SK-N-SH (cell line): ENCODE data around the gene SLC23A1. TPM values are rescaled to one million over a fixed set of nuclear protein-coding genes. Genes with fewer than 3 reads are reported as not detected.

Experiments used
- CTCF ChIA-PET: fragments of 300-600, 350-600 bp; formaldehyde crosslinking; extraction: SDS; loops from one replicate; lab custom pipeline; 2021; lab: Yijun Ruan, JAX
- POLR2A ChIA-PET: fragments of 350-600 bp; sonication (Branson Sonifier 250); formaldehyde crosslinking; extraction: SDS; loops from one replicate; lab custom pipeline; 2020; ENCODE audit warnings: antibody characterized with exemption, inconsistent platforms; lab: Yijun Ruan, JAX
- DNase-seq: peaks from one replicate; pipeline ENCODE4 v3.0.0; 2012
- H2AFZ ChIP-seq: fragments of 200-600 bp; sonication (generic); 2 replicates; pipeline ENCODE4 v1.8.1; 2016; ENCODE audit warnings: antibody characterized with exemption, mild to moderate bottlenecking, low read depth
- H3F3A ChIP-seq: fragments of 200-600 bp; sonication (generic); replicated peaks from 2 replicates; pipeline ENCODE3; 2016; ENCODE audit warnings: antibody characterized with exemption, mild to moderate bottlenecking; ENCODE audit not compliant: insufficient read depth
- H3K27ac ChIP-seq, 2 experiments: fragments of 200-500 bp in 1 of 2; fragments of 200-600 bp in 1 of 2; sonication (Bioruptor generic) in 1 of 2; sonication (generic), shearing (Covaris generic) in 1 of 2; 2 replicates each; pipeline versions ENCODE4 v1.5.1 to v1.6.1; 2014 to 2016; ENCODE audit warnings: low read depth in 2 of 2, inconsistent platforms in 1 of 2, low read length in 1 of 2, mild to moderate bottlenecking in 1 of 2, mixed read lengths in 1 of 2
- H3K27me3 ChIP-seq: fragments of 200-600 bp; sonication (generic), shearing (Covaris generic); 2 replicates; pipeline ENCODE4 v1.6.1; 2016; ENCODE audit warnings: mixed run types; ENCODE audit not compliant: insufficient read depth
- H3K36me3 ChIP-seq, 2 experiments: fragments of 200-500 bp in 1 of 2; fragments of 200-600 bp in 1 of 2; sonication (Bioruptor generic) in 1 of 2; sonication (generic) in 1 of 2; replicated peaks in 1 of 2; 2 replicates each; pipeline versions ENCODE3 to v1.5.1; 2014 to 2016; ENCODE audit warnings: low read length in 1 of 2, mild to moderate bottlenecking in 1 of 2; ENCODE audit not compliant: insufficient read depth in 2 of 2, control insufficient read depth in 1 of 2
- H3K4me1 ChIP-seq, 2 experiments: fragments of 200-500 bp in 1 of 2; fragments of 200-600 bp in 1 of 2; sonication (Bioruptor generic) in 1 of 2; sonication (generic), shearing (Covaris generic) in 1 of 2; 2 replicates each; pipeline versions ENCODE4 v1.5.1 to v1.6.1; 2014 to 2016; ENCODE audit warnings: low read depth in 1 of 2, low read length in 1 of 2, mixed run types in 1 of 2; ENCODE audit not compliant: insufficient read depth in 2 of 2, control insufficient read depth in 1 of 2
- H3K4me2 ChIP-seq: fragments of 200-600 bp; sonication (generic), shearing (Covaris generic); 2 replicates; pipeline ENCODE4 v1.6.1; 2017; ENCODE audit warnings: mixed run types
- H3K4me3 ChIP-seq, 2 experiments: fragments of 200-500 bp in 1 of 2; fragments of 200-600 bp in 1 of 2; sonication (Bioruptor generic) in 1 of 2; sonication (generic), shearing (Covaris generic) in 1 of 2; 2 replicates each; pipeline versions ENCODE4 v1.5.1 to v1.8.1; 2014 to 2016; ENCODE audit warnings: low read depth in 2 of 2, inconsistent platforms in 1 of 2, low read length in 1 of 2, mild to moderate bottlenecking in 1 of 2, mixed read lengths in 1 of 2, moderate library complexity in 1 of 2
- H3K79me2 ChIP-seq: fragments of 200-600 bp; sonication (generic); 2 replicates; pipeline ENCODE4 v1.8.1; 2017; ENCODE audit warnings: mild to moderate bottlenecking; ENCODE audit not compliant: insufficient read depth
- H3K9ac ChIP-seq: fragments of 200-600 bp; sonication (generic); 2 replicates; pipeline ENCODE4 v1.6.1; 2017; ENCODE audit warnings: mixed run types
- H3K9me2 ChIP-seq: fragments of 200-600 bp; sonication (generic); 2 replicates; pipeline ENCODE4 v1.6.1; 2017; ENCODE audit warnings: mixed run types
- H3K9me3 ChIP-seq: fragments of 200-600 bp; sonication (generic); 2 replicates; pipeline ENCODE4 v1.6.1; 2017; ENCODE audit warnings: mixed run types, mild to moderate bottlenecking, moderate library complexity
- H4K20me1 ChIP-seq: fragments of 200-600 bp; sonication (generic); 2 replicates; pipeline ENCODE4 v1.6.1; 2017; ENCODE audit warnings: mild to moderate bottlenecking, mixed run types; ENCODE audit not compliant: insufficient read depth
- CHD2 ChIP-seq: fragments of 150-350 bp; IDR thresholded peaks from 2 replicates; pipeline ENCODE4 v1.6.1; 2018; ENCODE audit warnings: low read length; ENCODE audit not compliant: partially characterized antibody
- ELF1 ChIP-seq: IDR thresholded peaks from 2 replicates; pipeline ENCODE4 v1.4.0; 2012
- EP300 ChIP-seq, 2 experiments: IDR thresholded peaks; 2 replicates each; pipeline versions ENCODE4 v1.4.0 to v1.6.1; 2012; ENCODE audit warnings: borderline replicate concordance in 1 of 2, low read depth in 1 of 2, low read length in 1 of 2
- FOXJ3 ChIP-seq: sonication (generic); formaldehyde crosslinking; IDR thresholded peaks from 2 replicates; pipeline ENCODE4 v1.5.1; 2020; ENCODE audit warnings: mild to moderate bottlenecking, missing genetic modification reagents
- IRF3 ChIP-seq: fragments of 150-350 bp; IDR thresholded peaks from 2 replicates; pipeline ENCODE4 v1.6.1; 2016; ENCODE audit warnings: mild to moderate bottlenecking, low read depth, low read length
- MEF2A ChIP-seq: IDR thresholded peaks from 2 replicates; pipeline ENCODE4 v1.4.0; 2012; ENCODE audit warnings: low read depth, borderline replicate concordance
- NFIC ChIP-seq: IDR thresholded peaks from 2 replicates; pipeline ENCODE4 v1.4.0; 2012; ENCODE audit warnings: borderline replicate concordance
- NRF1 ChIP-seq: IDR thresholded peaks from 2 replicates; pipeline ENCODE4 v1.6.1; 2012; ENCODE audit warnings: low read depth, mild to moderate bottlenecking, low read length
- WGBS: methylation state at CpG from one replicate; pipeline ENCODE4 v1.1.6; 2017; ENCODE audit warnings: low lambda C conversion rate; 5-methylcytosine and 5-hydroxymethylcytosine counted together
- polyA plus RNA-seq, 3 experiments: library from polyadenylated mRNA; depleted of rRNA; stranded (reverse); fragments of >200 nt; gene quantifications; 2 replicates each; pipeline ENCODE4 v1.2.3, GENCODE V29; 2012
- TF ChIP-seq, protein P1 (sequence below): IDR thresholded peaks from 2 replicates; pipeline ENCODE4 v1.4.0; 2012; ENCODE audit warnings: low read depth, borderline replicate concordance
- TF ChIP-seq, protein P2 (sequence below): IDR thresholded peaks from 2 replicates; pipeline ENCODE4 v1.6.1; 2012; ENCODE audit warnings: mild to moderate bottlenecking, low read depth, low read length, moderate library complexity

Gene SLC23A1
- polyA plus RNA-seq, 1 of the 3 experiments (the other 2 are of a cell fraction), result not detected

GRCh38 chr5:139344177-139344576, 38.9 kb downstream of the SLC23A1 start (continued):
- TF ChIP-seq, protein P1, sequence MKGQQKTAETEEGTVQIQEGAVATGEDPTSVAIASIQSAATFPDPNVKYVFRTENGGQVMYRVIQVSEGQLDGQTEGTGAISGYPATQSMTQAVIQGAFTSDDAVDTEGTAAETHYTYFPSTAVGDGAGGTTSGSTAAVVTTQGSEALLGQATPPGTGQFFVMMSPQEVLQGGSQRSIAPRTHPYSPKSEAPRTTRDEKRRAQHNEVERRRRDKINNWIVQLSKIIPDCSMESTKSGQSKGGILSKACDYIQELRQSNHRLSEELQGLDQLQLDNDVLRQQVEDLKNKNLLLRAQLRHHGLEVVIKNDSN, result no peak
- TF ChIP-seq ELF1, result no peak
- TF ChIP-seq NFIC, result no peak
- TF ChIP-seq NRF1, result no peak
- no peak for TF ChIP-seq CHD2

DNA sequence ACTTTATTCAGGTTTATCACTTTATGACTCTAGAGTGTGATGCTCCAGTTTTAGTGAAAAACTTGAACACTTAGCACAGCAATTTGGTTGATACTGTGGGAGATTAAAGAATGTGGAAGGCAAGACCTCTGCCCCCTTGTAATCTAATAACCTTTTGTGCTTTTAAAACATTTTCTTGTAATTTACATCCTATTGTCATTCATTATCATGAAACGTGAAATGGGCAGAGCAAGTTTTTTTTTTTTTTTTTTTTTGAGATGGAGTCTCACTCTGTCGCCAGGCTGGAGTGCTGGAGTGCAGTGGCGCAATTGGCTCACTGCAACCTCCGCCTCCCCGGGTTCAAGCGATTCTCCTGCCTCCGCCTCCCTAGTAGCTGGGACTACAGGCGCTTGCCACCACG, 39.6 kb downstream of the SLC23A1 start:
- Histone ChIP-seq H4K20me1 (peaks cover 60% of the 10 kb centered on the region), H3K9ac (peak overlapping the region; percentile 100; the same call in 1 of the 2 replicates), H3F3A (peaks cover 22% of the 10 kb centered on the region), H2AFZ (no peak overlapping the region), H3K9me3 (no peaks in the 10 kb centered on the region), H3K27ac (no peak overlapping the region), H3K4me2 (peak overlapping the region; percentile 97), H3K79me2 (peaks cover 66% of the 10 kb centered on the region), H3K4me1 (peaks cover 0 to 5% of the 10 kb centered on the region in 2 experiments; a peak in 2 of 4 replicates), H3K36me3 (peaks cover 0 to 7% of the 10 kb centered on the region in 2 experiments), H3K27me3 (no peaks in the 10 kb centered on the region), H3K9me2 (no peaks in the 10 kb centered on the region), H3K4me3 (peak overlapping the region; percentile 93 to 96)
- DNase-seq, result no peak
- CTCF ChIA-PET, result no interaction called here
- WGBS, result 89% methylated on average over 9 of the region's 9 CpGs
- TF ChIP-seq IRF3 (no peak), FOXJ3 (CRISPR knock-in tag) (no peak), EP300 (IDR thresholded peaks at IDR 0.05; ENCODE audit: borderline replicate concordance in 1 of 2, low read depth in 1 of 2, low read length in 1 of 2) (no peak), NFIC (no peak), MEF2A (no peak)
- TF ChIP-seq, protein P2, sequence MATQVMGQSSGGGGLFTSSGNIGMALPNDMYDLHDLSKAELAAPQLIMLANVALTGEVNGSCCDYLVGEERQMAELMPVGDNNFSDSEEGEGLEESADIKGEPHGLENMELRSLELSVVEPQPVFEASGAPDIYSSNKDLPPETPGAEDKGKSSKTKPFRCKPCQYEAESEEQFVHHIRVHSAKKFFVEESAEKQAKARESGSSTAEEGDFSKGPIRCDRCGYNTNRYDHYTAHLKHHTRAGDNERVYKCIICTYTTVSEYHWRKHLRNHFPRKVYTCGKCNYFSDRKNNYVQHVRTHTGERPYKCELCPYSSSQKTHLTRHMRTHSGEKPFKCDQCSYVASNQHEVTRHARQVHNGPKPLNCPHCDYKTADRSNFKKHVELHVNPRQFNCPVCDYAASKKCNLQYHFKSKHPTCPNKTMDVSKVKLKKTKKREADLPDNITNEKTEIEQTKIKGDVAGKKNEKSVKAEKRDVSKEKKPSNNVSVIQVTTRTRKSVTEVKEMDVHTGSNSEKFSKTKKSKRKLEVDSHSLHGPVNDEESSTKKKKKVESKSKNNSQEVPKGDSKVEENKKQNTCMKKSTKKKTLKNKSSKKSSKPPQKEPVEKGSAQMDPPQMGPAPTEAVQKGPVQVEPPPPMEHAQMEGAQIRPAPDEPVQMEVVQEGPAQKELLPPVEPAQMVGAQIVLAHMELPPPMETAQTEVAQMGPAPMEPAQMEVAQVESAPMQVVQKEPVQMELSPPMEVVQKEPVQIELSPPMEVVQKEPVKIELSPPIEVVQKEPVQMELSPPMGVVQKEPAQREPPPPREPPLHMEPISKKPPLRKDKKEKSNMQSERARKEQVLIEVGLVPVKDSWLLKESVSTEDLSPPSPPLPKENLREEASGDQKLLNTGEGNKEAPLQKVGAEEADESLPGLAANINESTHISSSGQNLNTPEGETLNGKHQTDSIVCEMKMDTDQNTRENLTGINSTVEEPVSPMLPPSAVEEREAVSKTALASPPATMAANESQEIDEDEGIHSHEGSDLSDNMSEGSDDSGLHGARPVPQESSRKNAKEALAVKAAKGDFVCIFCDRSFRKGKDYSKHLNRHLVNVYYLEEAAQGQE, result no peak
- POLR2A ChIA-PET, result no interaction called here
